NT2/D1 (cell line): Measurements from ENCODE around the gene RUNX3.

ENCODE experiments used
- DNase-seq: peaks from one replicate; pipeline ENCODE4 v3.0.0-alpha.2; 2011; ENCODE audit warnings: low read depth, low spot score
- H3K27me3 ChIP-seq: 2 replicates; pipeline ENCODE4 v1.6.0; 2011; ENCODE audit warnings: mild to moderate bottlenecking; ENCODE audit not compliant: insufficient read length, insufficient read depth
- H3K36me3 ChIP-seq: 2 replicates; pipeline ENCODE4 v1.6.1; 2011; ENCODE audit warnings: mild to moderate bottlenecking, low read length, mixed read lengths; ENCODE audit not compliant: insufficient read depth, insufficient read length
- H3K4me1 ChIP-seq: 2 replicates; pipeline ENCODE4 v1.5.1; 2011; ENCODE audit not compliant: insufficient read depth, insufficient read length
- H3K4me3 ChIP-seq: 2 replicates; pipeline ENCODE4 v1.5.1; 2011; ENCODE audit warnings: low read depth; ENCODE audit not compliant: insufficient read length
- H3K9ac ChIP-seq: 2 replicates; pipeline ENCODE4 v1.6.0; 2011; ENCODE audit warnings: low read depth; ENCODE audit not compliant: insufficient read length
- H3K9me3 ChIP-seq: 2 replicates; pipeline ENCODE4 v1.5.1; 2011; ENCODE audit warnings: mild to moderate bottlenecking, low read length; ENCODE audit not compliant: insufficient read depth
- SUZ12 ChIP-seq: IDR thresholded peaks from 2 replicates; pipeline ENCODE4 v1.6.1; 2011; ENCODE audit not compliant: insufficient read length, insufficient read depth; ENCODE audit errors: extremely low read depth
- YY1 ChIP-seq: IDR thresholded peaks from 2 replicates; pipeline ENCODE4 v1.6.1; 2011; ENCODE audit not compliant: insufficient read length, insufficient read depth
- ZNF274 ChIP-seq: IDR thresholded peaks from 2 replicates; pipeline ENCODE4 v1.6.1; 2011; ENCODE audit warnings: mild to moderate bottlenecking, low read depth, low read length

RUNX3 gene

DNA sequence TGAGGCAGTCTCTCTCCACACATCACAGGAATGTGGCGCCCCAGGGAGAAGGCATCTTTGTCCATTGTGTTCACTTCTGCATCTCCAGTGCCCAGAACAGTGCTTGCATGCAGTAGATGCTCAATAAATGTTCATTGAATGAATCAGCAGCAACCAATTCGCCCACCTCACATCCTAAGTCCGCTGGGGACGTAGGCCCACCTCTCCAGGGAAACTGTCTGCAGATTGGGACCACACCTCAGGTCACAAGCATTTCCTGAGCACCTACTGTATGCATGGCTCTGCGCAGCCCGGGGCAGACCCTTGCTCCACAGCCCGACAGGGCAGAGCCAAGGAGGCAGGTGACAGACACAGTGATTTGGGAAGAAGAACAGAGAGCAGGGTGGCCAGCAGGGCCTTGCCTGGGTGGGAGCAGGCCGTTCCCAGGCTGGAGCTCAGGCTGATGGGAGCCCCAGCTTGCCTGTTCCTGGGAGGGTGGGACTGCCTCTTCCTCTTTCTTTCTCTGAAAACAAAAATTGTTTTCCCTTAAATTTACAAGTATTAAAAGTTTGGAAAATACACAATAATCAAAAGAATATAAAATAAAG, 25.8 kb upstream of the RUNX3 start:
- H3K27me3 ChIP-seq: no peaks in the 10 kb centered on the region
- H3K4me1 ChIP-seq: peaks cover 19% of the 10 kb centered on the region
- no peak for TF ChIP-seq ZNF274
- TF ChIP-seq YY1: no peak
- no peak for TF ChIP-seq SUZ12
- no peak overlapping the region for H3K9ac ChIP-seq
- no peaks in the 10 kb centered on the region for H3K36me3 ChIP-seq
- H3K4me3 ChIP-seq: no peak overlapping the region
- H3K9me3 ChIP-seq: no peaks in the 10 kb centered on the region
- DNase-seq: no peak

DNA sequence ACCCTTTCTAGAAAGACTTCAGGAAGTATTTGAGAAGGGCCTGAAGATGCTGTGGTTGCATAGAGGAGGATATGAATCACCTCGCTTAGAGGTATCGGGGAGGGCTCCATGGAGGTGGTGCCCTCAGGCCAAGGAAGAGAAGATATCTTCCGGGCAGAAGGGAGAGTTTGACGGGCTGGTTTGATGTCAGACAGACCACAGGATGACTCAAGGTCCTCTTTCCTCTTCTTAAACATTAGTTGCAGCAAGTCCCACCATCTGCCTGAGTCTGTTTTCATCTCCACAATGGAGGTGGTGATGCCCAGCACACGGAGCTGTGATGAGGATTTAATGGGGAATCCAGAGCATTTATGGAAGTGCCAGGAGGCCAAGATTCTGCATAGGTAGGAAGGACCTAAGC, 25.1 kb upstream of the RUNX3 start:
- no peak for DNase-seq
- H3K9me3 ChIP-seq: no peaks in the 10 kb centered on the region
- peaks cover 25% of the 10 kb centered on the region for H3K4me1 ChIP-seq

DNA sequence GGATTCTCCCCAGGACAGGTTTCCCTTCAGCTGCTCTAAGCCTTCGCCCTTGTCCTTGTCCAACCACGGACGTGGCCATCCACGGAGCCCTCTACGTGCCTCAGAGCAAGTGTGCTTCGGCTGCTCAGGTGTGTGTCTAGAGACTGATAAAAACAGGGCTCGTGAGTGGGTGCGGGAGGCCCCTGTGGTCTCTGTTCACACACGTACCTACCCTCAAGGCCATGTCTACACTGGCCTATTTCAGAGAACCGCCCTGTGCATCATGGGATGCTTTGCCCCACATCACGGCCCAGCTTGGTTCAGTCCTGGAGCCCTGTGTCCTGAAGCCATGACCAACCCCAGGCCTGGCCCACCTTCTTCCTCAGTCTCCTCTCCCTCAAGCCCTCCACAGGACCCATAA, 24.6 kb upstream of the RUNX3 start:
- H3K9ac ChIP-seq: no peak overlapping the region
- peaks cover 28% of the 10 kb centered on the region for H3K4me1 ChIP-seq
- no peaks in the 10 kb centered on the region for H3K27me3 ChIP-seq
- no peak for DNase-seq
- no peaks in the 10 kb centered on the region for H3K9me3 ChIP-seq
- no peaks in the 10 kb centered on the region for H3K36me3 ChIP-seq
- no peak for TF ChIP-seq YY1
- no peak for TF ChIP-seq SUZ12
- no peak for TF ChIP-seq ZNF274
- no peak overlapping the region for H3K4me3 ChIP-seq

More for the DNA sequence above, 25.1 kb upstream of the RUNX3 start:
- Histone ChIP-seq H3K27me3 (no peaks in the 10 kb centered on the region), H3K9ac (no peak overlapping the region), H3K4me3 (no peak overlapping the region), H3K36me3 (no peaks in the 10 kb centered on the region)
- TF ChIP-seq SUZ12 (no peak), ZNF274 (no peak), YY1 (no peak)

DNA sequence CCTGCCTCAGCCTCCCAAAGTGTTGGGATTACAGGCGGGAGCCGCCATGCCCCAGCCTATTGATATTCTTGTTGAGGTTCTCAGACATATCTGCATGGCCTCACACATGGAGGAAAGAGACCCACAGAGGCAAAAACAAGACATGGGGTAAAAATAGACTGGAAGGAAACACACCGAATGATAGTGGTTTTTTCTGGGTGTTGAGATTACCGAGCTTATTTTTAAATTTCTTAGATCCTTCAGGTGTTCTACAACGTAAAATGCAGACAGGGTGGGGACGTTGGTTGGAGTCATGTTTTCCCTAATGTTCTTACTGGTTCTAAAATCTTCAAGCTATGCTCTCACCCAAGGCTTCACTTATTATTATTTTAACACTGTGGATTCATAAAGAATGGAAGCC, 23.9 kb upstream of the RUNX3 start:
- TF ChIP-seq SUZ12 (no peak), ZNF274 (no peak), YY1 (no peak)
- Histone ChIP-seq H3K9ac (no peak overlapping the region), H3K4me1 (peaks cover 33% of the 10 kb centered on the region), H3K4me3 (no peak overlapping the region), H3K36me3 (no peaks in the 10 kb centered on the region), H3K27me3 (no peaks in the 10 kb centered on the region), H3K9me3 (no peaks in the 10 kb centered on the region)
- DNase-seq: no peak

DNA sequence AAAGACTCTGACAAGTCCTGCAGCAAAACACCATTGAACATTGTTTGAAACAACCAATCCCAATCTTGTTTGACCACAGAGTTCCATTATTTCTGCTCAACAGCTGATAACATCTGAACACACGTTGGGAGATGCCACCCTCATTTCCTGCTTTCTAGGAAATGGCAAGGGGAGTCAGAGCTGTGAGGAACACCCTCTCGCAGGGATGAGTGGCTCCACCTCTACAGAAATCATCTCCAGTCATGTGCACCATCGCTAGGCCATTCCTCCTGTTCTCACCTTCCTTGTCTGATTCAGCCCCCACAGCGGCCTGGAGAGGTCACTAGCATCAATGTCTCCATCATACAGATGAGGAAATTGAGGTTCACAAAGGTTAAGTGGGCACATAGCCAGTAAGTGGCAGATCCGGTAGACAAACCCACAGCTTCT, 22.4 kb upstream of the RUNX3 start:
- no peaks in the 10 kb centered on the region for H3K27me3 ChIP-seq
- H3K9me3 ChIP-seq: no peaks in the 10 kb centered on the region
- no peak for DNase-seq
- peaks cover 42% of the 10 kb centered on the region for H3K4me1 ChIP-seq
- no peaks in the 10 kb centered on the region for H3K36me3 ChIP-seq
- TF ChIP-seq SUZ12 (no peak), YY1 (no peak), ZNF274 (no peak)
- H3K4me3 ChIP-seq: no peak overlapping the region
- H3K9ac ChIP-seq: no peak overlapping the region

DNA sequence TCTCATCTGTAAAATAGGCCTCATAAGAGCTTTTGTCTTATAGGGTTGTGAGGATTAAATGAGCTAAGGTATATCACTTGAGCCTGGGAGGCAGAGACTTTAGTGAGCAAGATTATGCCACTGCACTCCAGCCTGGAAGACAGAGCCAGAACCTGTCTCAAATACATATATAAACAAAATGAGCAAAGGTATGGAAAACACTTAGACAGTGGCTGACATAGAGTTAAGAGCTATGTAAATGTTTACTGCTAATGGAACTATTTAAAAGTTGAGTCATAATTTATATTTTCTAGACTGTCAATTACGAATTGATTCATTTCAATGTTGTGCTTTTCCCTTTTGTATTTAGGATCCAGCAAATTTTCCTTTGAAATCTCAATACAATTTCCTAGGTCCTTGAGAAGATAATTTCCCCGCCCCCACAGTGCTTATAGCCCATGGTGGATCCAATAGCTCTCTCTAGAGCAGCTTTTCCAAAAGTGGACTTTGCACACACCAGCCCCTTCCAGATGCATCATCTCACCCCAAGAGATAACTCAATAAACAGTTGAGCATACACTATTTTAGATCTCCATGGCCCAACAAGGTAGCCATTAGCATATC, 21.8 kb upstream of the RUNX3 start:
- TF ChIP-seq ZNF274: no peak
- peaks cover 42% of the 10 kb centered on the region for H3K4me1 ChIP-seq
- H3K9me3 ChIP-seq: no peaks in the 10 kb centered on the region
- H3K27me3 ChIP-seq: no peaks in the 10 kb centered on the region
- no peak overlapping the region for H3K4me3 ChIP-seq
- no peak overlapping the region for H3K9ac ChIP-seq
- DNase-seq: no peak
- H3K36me3 ChIP-seq: no peaks in the 10 kb centered on the region

DNA sequence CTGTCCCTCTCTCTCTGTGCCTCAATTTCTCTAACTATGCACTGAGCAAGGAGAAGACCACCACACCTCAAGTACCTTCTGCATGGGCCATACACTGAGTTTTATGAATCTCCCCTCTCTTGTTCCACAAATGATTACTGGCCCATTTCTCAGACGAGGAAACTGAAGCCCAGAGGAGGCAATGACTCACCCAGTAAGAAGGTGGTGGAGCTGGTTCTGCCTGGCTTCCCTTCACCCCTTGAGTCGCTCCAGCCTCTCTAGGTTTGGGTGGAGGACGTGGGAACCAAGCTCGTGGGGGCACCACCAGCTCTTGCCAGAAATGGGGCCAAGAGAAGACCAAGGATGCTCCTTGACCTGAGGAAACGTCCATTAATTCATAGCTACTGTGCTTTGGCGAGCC, 21.3 kb upstream of the RUNX3 start:
- TF ChIP-seq ZNF274 (no peak), SUZ12 (no peak), YY1 (no peak)
- no peaks in the 10 kb centered on the region for H3K27me3 ChIP-seq
- H3K36me3 ChIP-seq: no peaks in the 10 kb centered on the region
- no peak overlapping the region for H3K9ac ChIP-seq
- H3K4me1 ChIP-seq: peaks cover 42% of the 10 kb centered on the region
- DNase-seq: no peak
- no peaks in the 10 kb centered on the region for H3K9me3 ChIP-seq
- no peak overlapping the region for H3K4me3 ChIP-seq
